ENCODE measurements around the gene APBA3.

Gene APBA3

GRCh38 chr19:3785938-3786824 is 24.7 kb upstream of the APBA3 start, which contains the start of gene MATK:
TSS of gene MATK (minus strand) at chr19:3786381. CDS start at chr19:3785135, 1,246 bp downstream.
- peak; percentile 35 for DNase-seq (ENCODE audit: low read depth)

GRCh38 chr19:3785451-3785937 is 24.0 kb upstream of the APBA3 start:
- peak; percentile 44 for DNase-seq (ENCODE audit: low read depth)

DNA sequence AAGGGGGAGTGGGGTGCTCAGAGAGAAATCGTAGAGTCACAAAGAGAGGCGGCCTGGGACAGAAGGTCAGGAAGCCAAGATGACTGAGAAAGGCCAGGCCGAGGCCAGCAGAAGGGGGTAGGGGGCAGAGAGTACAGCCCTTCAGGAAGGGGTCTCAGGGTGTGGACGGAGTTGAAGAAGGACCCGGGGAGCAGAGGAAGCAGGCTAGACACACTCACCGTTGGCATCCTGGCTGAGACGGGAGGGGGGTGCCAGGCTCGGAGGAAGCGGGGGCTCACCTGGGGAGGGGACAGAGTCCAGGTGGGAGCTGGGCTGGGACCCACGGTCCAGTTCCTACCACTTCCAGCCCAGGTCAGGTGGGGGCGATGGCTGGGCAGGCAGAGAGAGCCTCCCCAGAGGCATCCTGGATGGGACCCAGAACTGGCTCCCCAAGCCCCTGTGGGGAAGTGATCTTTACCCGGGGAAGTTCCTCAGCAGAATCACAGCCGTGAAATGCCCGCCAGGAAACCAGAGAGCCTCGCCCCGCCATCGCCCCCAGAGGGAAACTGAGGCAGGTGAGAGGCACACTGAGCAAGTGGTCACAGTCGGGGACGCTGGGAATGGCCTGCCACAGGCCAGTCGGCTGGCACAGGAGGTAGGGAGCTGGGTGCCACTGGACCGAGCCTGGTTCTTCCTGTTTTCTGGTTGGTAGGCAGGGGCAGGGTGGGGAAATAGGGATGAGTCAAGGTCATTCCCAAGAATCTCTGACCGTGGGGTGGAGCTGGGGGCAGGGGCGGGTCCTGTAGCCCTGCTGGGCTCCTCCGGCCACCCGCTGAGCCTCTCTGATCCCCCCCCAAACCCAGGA is 23.3 kb upstream of the APBA3 start:
- no peak for DNase-seq (ENCODE audit: low read depth)

- peak; percentile 34 for DNase-seq (ENCODE audit: low read depth)
Observed at GRCh38 chr19:3783660-3784584, 22.4 kb upstream of the APBA3 start.

- no peak for DNase-seq (ENCODE audit: low read depth)
Observed at GRCh38 chr19:3782903-3783302, 21.4 kb upstream of the APBA3 start.

DNA sequence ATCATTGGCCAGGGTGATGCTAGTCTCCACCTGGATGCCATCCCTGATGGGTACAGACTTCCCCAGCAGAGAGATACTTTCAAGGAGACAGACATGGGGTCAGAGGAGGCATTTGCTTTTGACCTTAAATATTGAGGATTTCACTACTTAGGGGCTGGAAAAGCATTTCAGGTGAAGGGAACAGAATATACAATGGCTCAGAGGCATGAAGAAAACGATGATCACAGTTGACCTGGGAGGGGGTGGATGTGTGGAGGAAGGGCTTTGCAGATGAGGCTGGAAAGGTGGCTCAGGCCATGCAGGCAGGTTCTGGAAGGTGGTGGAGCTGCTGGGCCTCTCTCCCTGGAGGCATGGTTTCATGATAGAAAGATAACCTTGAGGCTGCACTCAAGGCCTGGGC is 20.8 kb upstream of the APBA3 start:
- DNase-seq (ENCODE audit: low read depth) = no peak

GRCh38 chr19:3781603-3782002 is 20.1 kb upstream of the APBA3 start:
- no peak for DNase-seq (ENCODE audit: low read depth)

- DNase-seq (ENCODE audit: low read depth) = no peak
Observed at GRCh38 chr19:3780786-3781304, 19.4 kb upstream of the APBA3 start.

GRCh38 chr19:3778899-3779723 is 17.6 kb upstream of the APBA3 start:
- no peak for DNase-seq (ENCODE audit: low read depth)

DNA sequence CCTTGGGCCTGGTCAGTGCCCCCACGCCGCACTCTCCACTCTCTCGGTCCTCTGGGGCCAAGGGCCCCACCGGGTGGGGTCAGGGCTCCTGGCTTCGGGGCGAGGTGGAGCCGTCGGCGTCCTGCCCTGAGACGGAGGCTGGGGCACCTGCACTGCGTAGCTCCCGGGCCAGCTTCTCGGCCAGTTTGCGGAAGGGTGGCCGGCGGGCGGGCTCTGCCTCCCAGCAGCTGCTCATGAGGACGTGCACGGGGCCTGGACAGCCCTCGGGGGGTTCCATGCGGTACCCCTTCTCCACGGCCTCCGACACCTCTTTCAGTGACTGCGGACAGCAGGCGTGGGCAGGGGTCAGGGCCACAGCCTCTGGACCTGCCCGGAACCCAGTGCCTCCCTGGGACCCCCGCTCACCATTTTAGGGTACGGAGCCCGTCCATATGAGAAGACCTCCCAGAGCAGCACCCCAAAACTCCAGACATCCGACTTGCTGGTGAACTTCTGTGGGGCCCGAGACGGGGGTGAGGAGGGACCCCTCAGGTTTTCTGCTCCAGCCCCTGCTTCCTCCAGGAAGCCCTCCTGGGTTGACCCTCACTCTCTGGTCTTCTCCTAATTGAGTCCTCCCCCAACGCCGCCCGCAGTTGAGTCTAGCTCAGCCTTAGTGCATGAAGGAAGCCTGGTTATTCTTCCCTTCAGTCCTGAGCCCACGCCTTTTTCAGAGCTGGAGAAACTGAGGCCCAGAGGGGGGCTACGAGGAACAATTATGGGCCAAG is 16.8 kb upstream of the APBA3 start:
- no peak for DNase-seq (ENCODE audit: low read depth)

GRCh38 chr19:3776479-3777040 is 15.1 kb upstream of the APBA3 start:
- DNase-seq (ENCODE audit: low read depth) = no peak

GRCh38 chr19:3775831-3776230 is 14.3 kb upstream of the APBA3 start:
- DNase-seq (ENCODE audit: low read depth) = no peak

- DNase-seq (ENCODE audit: low read depth) = no peak
Observed at GRCh38 chr19:3775374-3775711, 13.9 kb upstream of the APBA3 start.

DNA sequence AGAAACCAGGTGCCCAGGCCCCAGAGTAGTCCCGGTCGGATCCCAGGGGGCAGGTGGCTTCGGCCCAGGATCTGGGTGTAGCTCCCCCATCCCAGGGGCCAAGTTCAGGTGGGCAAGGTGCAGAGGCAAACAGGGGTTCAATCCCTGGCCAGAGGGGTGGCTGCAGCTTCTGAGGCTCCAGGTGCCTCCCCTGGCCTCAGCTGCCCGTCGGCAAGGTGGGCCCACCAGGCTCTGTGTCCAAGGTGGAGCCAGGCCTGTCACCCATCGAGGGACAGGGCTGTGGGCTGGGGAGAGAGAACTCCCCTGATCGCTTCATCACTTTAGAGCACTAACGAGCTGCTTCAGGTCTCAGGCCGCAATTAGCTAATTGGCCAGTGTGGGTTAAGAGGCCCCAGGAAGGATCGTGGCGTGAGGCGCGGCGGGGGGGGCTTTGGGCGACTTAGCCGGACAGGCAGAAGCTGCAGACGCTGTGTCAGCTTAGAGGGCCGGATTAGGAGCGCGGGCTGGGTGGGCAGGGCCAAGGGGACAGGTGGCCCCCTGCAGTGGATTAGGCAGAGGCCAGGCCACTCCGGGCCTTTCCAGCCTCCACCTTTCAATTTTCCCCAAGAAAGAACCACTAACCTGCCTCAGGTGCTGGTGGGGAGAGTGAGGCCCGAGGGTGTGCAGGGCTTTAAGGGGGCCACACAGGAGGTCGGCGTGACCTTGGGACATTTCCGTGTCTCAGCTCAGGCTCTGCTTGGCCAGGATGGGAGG is 13.3 kb upstream of the APBA3 start:
- no peak for DNase-seq (ENCODE audit: low read depth)

DNA sequence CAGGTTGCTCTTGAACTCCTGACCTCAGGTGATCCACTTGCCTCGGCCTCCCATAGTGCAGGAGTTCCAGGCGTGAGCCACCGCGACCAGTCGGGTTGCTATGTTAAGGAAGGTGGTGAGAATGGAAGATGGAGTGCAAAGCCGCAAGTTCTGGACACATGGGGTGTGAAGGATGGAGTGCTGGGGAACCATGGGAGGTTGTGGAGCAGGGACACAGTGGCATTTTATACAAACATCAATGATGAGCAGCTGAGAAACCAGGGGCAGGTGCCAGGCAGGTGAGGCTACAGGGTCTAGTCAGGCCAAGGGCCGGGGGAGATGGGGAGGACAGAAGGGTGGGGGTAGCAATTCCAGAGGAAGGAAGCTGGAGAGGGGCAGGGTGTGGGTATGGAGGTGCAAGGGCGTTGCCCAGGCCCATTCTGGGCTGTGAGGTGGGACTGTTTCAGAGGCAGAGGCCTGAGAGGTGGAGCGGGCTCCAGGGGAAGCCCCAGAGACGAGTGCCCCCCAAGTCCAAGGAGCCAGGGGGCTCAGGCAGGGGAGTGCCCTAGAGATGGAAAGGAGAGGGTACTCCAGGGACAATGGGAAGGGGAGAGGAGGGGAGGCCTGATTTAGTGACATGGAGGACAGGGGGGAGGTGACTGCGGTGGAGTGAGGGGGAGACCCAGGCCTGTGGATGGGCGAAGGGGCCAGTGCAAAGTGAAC is 12.5 kb upstream of the APBA3 start:
- DNase-seq (ENCODE audit: low read depth) = no peak

DNA sequence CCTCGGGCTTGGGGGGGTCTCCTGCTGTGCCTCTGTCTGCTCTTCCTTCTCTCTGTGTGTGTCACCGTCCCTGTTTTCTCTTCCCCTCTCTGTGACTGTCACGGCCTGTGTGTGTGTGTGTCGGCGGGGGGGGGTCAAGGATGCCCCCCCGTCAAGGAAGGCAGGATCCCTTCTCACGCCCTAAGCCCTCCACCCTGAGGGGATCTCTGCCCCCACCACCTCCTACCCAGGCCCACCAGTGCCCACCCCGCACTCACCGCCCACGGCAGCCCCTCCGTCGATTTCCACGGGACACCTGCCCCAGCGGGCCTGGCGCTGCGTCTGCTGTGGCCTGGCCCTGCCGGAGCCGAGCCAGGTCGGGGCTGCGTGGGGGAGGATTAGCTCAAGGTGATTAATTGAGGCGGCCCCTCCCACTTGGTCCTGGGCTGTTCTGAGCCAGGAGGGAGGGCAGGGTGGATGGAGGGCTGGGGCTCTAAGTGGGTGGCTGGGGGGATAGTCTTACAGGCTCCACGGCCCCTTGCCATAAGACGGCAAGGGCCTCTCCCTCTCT is 10.5 kb upstream of the APBA3 start, which contains the start of gene RAX2:
TSS of gene RAX2 (minus strand) at position 323 of the 550 bp plus-strand sequence. CDS start 486 bp downstream, outside the sequence.
- no peak for DNase-seq (ENCODE audit: low read depth)

DNA sequence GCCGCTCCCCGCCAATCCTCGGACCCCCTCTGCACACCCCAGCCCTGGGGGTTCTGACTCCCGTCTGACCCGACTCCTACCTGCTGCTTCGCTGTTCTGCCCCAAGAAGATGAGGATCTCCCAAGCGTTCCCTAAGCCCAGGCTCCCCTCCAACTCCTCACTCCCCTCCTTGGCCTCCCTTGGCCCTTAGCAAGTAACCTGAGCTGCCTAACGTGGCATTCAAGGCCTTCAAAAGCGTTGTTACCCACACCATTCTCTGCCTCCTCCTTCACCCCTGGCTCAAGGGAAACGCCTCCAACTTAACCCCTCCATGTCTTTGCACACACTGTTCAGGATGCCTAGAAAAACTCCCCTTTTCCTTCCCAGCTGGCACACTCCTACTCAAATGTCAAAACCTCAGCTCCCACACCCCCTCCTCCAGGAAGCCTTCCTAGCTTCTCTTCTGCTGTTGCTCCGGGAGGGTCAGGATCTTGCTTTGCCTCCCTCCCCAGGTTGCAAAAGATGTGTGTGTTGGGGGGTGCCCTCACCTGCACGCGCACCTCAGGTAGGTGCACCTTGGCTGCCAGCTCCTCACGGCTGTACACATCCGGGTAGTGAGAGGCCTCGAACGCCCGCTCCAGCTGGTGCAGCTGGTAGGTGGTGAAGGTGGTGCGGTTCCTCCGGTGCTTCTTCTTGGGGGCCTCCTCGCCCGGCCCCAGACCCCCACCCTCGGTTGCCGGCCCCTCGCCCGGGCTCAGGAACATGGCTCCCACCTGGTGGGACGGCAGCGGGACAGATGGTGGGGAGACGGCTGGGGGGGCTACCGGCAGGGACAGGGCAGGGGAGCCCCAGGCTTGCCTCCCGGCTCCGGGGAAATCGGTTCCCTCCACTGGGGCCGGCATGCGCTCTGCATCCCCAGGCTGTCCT is 9.8 kb upstream of the APBA3 start:
- no peak for DNase-seq (ENCODE audit: low read depth)

Data from stimulated activated CD8-positive, alpha-beta memory T cell treated with anti-CD3 and anti-CD28 coated beads, Interleukin-4, amount 100 ng/mL, for 24 hours (primary cell).